H1 (cell line): ENCODE results near the gene MICA. TPM values are rescaled to one million over a fixed set of nuclear protein-coding genes. Genes with fewer than 3 reads are reported as not detected.

ENCODE experiments used
- CHD7 ChIP-seq: fragments of 300-600 bp; sonication (generic); IDR thresholded peaks from 2 replicates; pipeline ENCODE4 v1.7.1; 2012; ENCODE audit warnings: low read length, moderate library complexity, mild to moderate bottlenecking, inconsistent platforms; ENCODE audit not compliant: insufficient replicate concordance
- JUN ChIP-seq: IDR thresholded peaks from 2 replicates; pipeline ENCODE4 v1.6.1; 2011; ENCODE audit warnings: low read depth, mild to moderate bottlenecking, improper control_type of control experiment, low read length
- NRF1 ChIP-seq: IDR thresholded peaks from 2 replicates; pipeline ENCODE4 v1.6.1; 2011; ENCODE audit warnings: mild to moderate bottlenecking, low read depth, low read length, improper control_type of control experiment
- TEAD4 ChIP-seq: IDR thresholded peaks from 2 replicates; pipeline ENCODE4 v1.6.1; 2012; ENCODE audit warnings: low read depth, low read length, inconsistent platforms, mixed read lengths
- polyA plus RNA-seq, 7 experiments: library from polyadenylated mRNA; depleted of rRNA in 3 of 7; stranded (reverse) in 5 of 7; unstranded in 2 of 7; fragments of >200 nt in 5 of 7; fragments of 200-250 nt in 2 of 7; gene quantifications; 1 replicate in 5 of 7; 2 replicates in 1 of 7; 4 replicates in 1 of 7; pipeline versions ENCODE4 v1.2.1 to v1.2.3, GENCODE V29; 2011 to 2013; ENCODE audit warnings: missing spikeins in 2 of 7, mixed read lengths in 2 of 7
- total RNA-seq: library from RNA; stranded (reverse); fragmentation: NEBNext Ultra II Directional; extraction: Animal tissue kit (Norgen Biotek cat#: 25700); gene quantifications from 2 replicates; pipeline ENCODE4 v1.2.1, GENCODE V29; 2021

MICA gene
- total and polyA plus RNA-seq, 2 of the 8 experiments (the other 6 are each of a cell fraction or from before 2014, with no cell fraction given): 12.5 to 16.3 TPM

- no peak for TF ChIP-seq CHD7
- no peak for TF ChIP-seq JUN
- TF ChIP-seq TEAD4: no peak
- TF ChIP-seq NRF1: no peak
Measured at GRCh38 chr6:31416394-31417014, 13.1 kb downstream of the MICA start (continued).
